Right forelimb (tissue), 1 donor: ENCODE results near the gene ABLIM1.
A peak's percentile ranks its signal among the peaks of the same experiment; 100 is the strongest.

Experiments
- DNase-seq: peaks from one replicate; pipeline ENCODE4 v3.0.0-alpha.2; 2018

Gene ABLIM1

DNA sequence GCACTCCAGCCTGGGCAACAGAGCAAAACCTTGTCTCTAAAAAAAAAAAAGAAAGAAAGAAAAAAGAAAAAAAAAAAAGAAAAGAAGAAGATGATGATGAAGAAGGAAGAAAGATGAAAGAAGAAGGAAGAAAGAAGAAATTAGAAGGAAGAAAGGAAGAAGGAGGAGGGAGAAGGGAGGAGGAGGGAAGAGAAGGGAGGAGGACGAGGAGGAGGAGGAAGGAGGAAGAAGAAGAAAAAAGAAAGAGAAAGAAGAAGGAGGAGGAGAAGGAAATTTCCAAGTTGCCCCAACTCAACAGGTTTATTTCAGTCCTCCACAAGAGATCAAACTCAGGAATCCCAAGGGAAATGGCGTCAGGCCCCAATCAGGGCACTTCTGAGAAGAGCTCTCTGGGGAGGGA is 115.7 kb downstream of the ABLIM1 start:
- DNase-seq = no peak

DNA sequence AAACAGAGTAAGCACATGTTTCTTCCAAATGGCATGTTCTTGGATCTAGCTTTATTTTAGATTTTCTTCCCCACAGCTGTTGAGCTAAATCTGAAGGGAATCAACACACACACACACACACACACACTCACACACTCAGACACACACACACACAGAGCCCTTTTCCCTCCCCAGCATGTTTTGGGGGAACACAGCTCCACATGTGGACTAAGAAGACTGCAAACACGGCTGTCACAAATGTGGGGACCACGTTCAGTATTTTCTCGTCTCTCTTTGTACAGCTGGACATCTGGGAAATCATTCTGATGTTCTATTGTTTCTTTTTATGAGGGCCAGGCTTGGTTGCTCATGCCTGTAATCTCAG is 116.3 kb downstream of the ABLIM1 start:
- DNase-seq = peak; percentile 53

DNA sequence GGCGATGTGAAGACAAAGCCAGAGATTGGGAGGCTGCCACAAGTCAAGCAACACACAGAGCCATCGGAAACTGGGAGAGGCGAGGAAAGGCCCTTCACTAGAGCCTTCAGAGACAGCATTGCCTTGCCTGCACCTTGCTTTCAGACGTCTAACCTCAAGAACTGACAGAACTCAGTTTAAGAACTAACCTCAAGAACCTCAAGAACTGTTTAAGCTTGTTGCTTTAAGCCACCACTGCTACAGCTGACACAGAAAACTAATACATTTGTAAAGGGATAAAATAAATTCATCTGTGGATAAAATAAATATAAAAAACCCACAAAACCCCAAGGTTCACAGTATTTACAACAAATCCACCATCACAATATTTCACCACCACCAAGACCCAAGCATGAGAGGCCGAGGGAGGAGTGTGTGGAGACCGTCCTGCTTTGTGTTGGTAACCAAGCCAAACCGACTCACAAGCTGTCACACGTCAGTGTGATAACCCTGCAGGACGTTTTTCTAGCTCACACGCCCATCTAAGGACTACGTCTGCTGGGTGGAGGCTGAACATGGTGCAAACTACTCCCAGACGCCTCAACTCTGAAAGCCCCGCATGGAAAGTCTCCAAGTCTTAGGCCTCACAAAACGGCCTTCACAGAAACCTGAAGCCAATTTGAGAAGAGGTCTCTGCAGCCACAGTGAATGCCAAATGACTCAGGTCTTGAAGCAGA is 116.8 kb downstream of the ABLIM1 start:
- peak; percentile 74 for DNase-seq

DNA sequence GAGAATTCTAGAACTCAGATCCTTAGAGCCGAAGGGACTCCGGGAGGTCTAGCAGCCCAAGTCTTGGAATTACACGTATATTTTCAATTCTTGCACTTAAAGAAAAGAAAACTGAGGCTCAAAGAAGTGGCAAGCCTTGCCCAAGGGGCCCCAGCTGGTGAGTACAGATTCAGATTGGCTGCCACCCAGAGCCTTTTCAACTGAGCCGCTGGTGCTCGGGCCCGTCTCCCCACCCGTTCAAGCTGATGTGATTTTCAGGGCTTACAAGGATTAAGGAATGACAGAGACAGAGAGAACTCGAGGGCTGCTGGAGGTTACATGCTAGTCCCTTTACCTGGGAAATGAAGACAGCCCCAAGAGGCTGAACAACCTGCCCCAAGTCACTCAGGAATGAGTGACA is 117.8 kb downstream of the ABLIM1 start:
- DNase-seq = no peak

DNA sequence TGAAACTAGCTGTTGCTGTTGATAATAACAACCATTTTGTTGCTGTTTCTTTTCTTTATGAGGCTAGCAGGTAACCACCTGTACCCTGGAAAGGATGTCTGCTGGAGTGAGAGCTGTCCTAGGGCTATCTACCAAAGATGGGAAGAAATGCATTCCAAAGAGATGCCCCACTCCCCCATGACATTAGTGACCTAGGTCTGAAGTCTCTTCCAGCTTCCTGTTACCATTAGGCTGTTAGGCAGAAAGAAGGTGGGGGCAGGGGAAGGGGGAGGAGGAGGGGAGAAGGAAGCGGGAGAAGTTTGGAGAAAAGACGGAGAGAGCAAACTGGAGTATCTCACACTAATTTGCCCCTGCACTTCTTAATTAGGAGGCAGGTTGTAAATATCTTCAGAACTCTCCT is 118.5 kb downstream of the ABLIM1 start:
- no peak for DNase-seq

DNA sequence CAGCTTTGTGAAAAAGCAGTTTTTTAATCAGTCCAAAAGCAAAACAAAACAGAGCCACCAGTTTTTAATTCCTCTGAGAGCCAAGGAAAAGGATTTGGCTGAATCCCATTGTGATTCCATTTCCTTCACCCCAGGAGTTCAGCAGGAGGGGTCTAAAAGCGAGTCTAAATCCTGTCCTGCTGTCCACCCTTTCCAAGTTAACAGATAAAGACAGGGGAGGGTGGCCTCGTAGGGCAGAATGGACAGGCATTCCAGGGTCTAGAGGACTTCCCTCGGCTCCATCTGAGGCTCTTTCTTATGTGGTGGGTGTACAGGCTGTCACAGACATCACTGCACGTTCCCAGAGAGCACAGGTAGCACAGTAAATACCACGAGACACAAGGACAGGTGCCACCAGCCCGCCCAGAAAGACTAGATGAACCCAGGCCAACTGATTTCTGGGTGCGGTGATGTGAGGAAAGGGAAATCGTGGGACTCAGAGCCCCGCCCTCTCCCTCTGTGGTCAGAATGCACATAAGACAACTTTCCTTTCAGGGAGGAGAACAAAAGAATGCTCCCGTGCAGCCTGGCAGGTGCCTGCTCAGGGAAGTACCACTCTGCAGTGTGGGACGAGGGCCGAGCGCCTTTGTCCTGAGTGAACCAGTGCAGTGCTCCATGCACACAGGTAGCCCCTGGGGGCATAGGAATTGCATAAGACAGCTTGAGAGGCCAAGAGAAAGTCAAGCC is 119.7 kb downstream of the ABLIM1 start:
- DNase-seq = no peak

DNA sequence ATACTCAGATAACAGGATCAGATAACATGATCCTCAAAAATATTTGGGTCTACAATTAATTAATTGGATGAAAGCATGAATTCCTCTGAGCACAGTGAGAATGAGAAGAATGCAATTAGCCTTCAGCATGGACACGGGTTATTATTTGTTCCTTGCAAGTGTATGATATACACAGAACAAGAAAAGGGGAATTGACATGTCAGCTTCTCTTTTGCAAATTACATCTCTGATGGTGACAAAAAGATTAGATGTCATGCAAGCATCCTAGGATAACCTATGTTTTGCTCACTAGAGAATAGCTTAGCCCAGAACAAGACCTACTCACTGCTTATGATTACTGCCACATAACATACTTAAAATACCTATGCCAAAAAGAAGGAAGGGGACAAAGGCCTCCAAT is 120.3 kb downstream of the ABLIM1 start:
- DNase-seq = no peak

DNA sequence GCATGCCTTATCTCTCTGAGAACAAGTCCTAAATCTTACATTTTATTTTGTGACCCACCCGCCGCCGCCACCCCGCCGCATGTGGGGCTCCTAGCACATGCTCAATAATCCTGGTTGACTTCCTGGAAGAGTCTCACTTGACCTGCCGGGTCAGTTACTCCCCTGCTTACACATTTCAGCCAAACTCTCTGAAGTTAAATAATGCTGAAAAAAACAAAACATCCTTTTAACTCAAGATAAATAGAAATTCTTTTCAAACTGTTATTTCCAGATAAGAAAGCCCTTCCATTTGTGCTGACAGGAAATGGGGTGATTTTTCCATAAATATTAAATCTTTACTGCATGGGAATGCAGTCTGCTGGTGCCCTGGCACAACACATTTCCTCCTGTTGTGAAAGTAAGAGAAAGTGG is 123.5 kb downstream of the ABLIM1 start:
- no peak for DNase-seq

DNA sequence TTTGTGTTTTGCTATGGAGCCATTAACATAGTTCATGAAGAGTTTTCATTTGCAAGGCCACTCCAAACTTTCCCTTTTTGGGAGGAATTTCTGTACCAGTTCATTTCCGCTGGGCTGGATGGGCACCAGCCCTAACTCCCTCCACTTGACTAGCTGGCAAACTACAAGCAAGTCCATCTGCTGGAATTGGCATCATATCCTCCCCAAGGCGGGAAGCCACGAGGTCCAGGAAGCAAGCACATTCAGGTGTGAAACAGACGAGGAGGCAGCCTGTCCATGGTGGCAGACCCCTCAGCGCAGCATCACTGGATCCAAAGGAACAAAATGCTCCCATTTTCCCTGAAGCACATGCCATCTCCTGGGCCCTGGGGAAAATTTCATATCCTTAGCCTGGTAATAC is 125.8 kb downstream of the ABLIM1 start:
- DNase-seq = no peak

DNA sequence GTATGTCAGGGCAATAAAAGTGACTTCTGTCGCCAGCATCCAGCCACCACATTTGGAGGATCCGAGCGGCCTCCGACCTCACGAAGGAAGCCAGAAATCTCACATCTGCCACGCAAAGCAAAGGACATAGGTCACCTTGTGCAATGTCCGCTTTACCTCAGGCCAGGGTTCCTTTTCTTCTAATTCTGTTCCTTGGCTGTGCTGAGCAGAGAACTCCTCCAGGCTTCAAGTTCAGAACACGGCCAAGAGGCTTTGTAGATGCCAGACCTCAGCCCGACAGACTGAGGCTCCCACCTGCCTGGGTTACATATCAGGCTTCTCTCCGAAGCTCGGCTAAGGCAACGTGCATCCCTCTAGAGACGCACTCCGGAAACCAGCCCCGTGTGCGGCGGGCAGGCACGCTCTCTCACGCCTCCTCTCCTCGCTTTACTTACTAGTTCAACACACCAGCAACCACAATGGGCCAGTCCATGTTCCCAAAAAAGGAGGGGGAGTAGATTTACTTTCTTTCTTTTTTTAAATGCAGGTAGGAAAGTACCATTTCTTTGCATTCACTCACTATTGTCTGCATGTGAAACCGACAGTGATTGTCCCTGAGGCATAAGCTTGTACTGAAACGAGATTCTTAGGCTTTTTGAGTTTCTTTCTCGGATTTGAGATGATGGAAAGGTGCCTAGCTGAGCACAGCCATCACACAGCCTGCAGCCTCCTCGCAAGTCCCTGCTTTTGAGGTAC is 131.4 kb downstream of the ABLIM1 start:
- peak; percentile 84 for DNase-seq

DNA sequence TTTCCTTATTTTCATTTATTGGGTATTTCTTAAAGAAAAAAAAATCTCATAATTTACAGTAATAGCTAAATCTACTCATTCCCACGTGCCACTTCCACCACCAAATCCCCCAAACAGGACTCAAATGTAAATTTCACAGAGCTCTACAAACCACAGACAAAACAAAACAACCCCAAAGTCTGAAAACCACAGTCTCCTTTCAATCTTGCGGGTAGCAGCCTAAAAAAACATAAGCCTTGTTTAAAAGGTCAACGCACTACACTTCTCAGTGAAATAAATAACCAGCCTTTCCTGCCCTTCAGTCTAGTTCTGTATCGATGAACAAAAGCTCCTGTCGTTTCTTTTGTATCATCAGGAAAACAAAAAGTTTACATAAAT is 132.0 kb downstream of the ABLIM1 start:
- DNase-seq = no peak

DNA sequence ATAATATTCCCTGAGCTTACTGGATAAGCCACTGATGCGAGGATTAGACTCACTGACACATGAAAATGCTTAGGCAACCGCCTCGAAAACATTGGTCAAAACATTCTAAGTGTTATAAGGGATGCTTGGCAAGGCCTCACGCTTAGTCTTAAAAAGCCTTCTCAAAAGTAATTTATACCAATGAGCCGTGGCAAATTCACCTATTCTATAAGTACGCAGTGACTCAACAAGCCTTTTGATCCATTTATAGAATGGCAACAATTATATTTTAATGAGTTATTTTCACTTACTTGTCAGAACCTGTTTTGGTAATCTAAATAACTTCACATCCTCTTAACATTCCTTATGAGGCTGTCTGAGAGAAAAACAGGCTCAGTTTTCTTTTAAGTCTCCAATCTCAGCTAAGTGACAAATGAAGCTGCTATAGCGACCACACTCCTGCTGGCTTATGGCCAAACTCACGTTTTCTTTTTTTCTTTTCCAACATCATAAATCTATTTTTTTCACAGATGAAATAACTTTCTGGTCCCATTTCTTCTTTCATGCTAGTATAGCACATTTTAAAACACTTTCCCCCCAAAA is 132.6 kb downstream of the ABLIM1 start:
- DNase-seq = no peak

DNA sequence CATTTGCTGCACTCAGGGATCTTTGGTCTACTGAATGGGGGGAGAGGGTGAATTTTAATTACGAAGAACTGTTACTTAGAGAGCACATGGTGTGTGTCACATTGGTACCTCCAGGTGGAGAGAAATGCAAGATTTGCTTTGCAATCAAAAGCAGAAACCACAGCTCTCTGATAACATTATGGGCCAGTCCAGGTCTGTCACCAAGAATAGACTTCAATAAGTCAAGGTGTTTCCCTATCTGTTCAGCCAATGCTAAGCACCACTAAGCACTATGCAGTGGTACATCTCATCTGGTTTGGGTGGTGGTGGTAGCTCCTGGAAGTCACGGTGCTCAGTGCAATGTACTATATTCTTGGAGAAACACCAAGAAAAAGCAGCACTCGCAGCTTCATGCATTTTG is 134.2 kb downstream of the ABLIM1 start:
- DNase-seq = no peak

DNA sequence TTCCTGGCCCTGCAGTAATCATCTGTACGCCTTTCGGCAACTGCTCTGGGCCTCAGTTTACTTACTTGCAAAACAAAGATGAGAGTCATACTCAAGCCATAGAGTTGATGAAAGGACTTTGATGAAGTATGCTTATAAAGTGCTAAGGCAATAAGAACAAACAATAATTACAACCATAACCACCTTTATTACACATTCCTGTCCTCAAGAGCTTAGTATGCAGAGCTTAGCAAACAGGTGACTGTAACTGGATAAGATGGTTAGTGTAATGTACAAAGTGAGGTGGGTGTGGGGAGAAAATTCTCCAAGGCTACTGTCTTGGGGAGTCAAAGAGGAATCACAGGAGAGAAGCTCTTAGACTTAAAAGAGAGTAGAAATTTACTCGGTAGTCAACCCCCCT is 136.8 kb downstream of the ABLIM1 start:
- no peak for DNase-seq

DNA sequence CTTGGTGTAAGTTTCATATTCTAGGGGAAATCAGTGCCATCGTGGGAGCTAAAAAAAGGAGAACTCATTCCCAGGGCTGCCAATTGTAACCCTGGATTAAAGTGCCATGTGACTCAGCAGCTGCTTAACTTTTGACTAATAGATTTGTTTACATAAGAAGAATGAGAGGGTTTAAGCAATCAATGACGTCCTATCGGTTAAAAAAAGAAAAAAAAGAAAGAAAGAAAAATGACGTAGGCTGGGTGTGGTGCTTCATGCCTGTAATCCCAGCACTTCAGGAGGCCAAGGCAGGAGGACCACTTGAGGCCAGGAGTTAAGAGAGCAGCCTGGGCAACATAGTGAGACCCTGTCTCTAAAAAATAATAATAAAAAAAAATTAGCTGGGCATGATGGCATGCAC is 137.6 kb downstream of the ABLIM1 start:
- no peak for DNase-seq

DNA sequence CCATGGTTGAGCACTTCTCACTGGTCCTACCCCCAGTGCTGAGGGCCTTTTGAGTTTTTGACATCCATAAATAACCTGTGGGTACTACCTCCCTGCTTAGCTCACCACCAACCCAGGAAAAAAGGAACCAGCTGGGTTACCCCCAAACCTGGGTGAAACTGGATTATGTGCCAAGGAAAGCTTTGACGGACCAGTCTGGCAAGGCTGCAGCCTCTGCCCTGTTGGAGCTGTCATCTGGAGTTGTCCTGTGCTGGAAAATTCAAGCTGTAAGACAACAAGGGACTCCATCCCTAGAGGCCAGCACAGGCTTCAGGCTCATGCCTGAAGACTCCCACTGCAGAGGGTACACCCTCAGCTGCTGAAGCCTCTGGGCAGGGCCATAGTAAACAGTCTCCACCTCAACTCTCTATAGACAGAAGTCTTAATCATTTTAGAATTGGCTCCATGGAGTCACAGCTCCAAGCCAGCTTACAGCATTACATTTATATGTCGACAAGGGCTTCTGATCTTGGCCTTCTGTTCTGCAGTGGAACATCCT is 138.2 kb downstream of the ABLIM1 start:
- no peak for DNase-seq

DNA sequence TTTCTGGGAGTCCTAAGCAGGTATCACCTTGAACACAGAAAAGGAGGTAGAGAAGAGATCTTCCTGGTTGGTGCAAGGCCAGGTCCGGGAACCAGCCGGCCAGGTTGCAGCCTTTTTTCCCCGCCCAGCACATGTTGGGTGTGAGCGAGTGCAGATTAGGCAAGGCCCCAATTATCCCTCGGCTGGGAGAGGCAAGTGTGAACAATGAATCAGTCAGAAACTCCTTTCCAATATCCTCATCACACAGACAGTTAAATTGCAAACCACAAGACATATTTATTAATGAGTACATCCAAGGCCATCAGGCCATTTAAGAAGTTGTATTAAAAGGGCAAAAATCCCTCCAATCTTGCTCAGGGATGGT is 138.8 kb downstream of the ABLIM1 start:
- no peak for DNase-seq

DNA sequence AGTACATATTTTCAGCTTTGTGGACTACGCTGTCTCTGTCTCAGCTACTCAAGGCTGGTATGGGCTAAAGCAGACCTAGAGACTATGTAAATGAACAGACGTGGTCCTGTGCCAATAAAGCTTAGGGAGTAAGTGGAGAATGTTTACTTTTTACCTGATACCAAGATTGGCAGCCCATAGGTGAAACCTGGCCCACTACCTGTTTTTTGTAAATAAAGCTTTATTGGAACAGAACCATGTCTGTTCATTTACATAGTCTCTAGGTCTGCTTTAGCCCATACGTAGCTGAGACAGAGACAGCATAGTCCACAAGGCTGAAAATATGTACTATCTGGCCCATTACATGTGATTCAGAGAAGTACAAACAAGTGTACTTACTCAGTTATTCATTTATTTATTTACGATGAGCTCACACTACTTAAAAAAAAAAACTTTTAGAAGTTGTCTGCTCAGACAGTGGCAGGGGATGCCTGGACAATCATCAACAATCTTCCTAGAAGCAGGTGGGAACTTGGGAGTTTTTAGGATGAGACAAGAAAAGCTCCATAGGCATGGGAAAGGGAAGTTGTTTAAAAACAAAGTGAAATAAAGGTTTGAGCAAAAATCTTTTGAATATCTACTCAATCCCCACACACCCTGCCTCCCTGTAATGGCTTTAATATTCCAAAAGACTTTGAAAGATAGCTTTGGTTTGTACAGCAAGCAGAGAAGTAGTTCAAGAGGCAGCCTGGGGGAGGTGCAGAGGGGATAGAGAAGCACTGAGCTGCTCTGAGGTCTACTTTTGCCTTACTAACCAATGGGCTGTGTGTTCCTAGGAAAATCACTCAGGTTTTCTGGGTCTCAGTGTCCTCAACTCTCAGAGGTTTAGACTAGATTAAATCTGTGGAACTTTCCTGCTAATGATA is 139.4 kb downstream of the ABLIM1 start:
- DNase-seq = no peak

DNA sequence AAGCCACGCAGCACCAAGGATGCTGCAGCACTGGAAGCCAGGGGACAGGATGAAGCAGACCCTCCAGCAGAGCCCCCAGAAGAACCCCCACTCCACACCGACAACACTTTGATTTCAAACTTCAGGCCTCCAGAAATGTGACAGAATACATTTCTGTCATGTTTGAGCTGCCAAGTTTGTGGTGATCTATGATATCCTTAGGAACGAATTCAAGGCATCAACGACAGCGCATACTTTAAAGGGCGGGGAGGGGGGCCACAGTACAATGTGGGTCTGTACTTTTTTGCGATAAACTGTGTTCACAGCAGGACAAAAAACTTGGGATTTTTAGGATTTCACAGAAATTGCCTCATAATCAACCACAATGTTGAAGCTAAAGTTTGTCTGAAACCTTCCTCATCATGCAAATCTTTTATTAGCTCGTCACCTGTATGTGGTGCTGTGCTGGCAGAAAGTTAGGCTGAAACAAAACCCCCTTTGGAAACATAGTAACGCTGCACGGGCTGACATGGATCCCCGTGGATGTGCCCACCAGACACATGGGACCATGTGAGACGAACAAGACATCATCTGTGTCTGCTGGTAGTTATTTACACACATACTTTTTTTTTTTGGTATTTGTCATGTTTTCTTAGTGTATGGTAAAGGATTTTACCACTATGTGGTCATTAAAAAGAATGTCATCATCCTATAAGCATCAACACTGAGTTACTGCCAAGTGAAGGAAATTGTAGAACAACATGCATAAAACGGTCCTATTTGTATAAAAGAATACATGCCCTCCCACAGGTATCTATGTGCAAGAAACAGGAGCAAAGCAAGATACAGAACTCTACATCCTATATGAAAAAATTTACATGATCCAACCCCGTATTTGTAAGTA is 140.5 kb downstream of the ABLIM1 start:
- no peak for DNase-seq

DNA sequence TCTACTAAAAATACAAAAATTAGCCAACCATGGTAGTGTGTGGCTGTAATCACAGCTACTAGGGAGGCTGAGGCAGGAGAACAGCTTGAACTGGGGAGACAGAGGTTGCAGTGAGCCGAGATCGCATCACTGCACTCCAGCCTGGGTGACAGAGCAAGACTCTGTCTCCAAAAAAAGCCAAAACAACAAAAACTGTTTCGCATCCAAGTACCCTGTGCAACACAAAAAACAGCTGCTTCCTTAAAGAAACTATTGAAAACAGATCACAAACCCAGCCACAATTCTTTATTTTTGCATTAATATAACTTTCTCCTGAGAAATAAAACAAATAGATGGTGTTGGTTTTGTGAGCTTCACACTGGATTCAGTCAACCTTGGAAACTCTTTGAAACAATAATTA is 141.7 kb downstream of the ABLIM1 start:
- DNase-seq = no peak

DNA sequence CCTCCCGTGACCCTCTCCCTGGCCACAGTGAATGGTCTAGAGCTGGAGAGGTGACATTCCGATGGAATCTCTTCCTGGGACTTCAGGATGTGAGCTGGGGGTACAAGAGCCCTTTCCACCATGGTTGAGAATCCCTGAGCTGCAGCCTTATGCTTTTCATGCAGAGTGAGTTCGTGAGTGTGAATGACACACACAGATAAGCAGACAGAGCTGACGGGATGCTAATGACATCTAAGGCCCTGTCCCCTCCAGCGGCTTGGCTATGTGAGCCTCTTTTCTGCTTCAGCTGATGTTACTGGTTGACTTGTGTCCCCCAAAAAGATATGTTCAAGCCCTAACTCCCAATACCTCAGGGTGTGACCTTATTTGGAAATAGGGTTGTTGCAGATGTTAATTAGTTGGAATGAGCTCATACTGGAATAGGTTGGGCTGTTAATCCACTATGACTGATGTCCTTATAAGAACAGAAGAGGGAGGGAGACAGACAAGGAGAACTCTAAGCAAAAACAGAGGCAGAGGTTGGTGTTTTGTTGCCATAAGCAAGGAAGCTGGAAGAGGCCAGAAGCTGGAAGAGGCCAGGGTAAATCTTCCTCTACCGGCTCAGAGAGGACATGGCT is 142.7 kb downstream of the ABLIM1 start:
- DNase-seq = no peak
